HepG2 (cell line): ENCODE results near the gene ART3. TPM values are rescaled to one million over a fixed set of nuclear protein-coding genes. Genes with fewer than 3 reads are reported as not detected.

Experiments
- ATAC-seq: fragments of 200-7000 bp; cut with Tn5 transposase; 3 replicates; pipeline ENCODE4 v1.9.1; 2020; ENCODE audit warnings: mild to moderate bottlenecking, moderate library complexity
- BruUV-seq: library from RNA; stranded (reverse); fragments of 400-500 nt; replicated peaks from 2 replicates; lab custom pipeline; 2021; lab: Mats Ljungman, UMichigan
- CTCF ChIA-PET: fragments of 300-600 bp; formaldehyde crosslinking; extraction: SDS; loops from one replicate; lab custom pipeline; 2021; ENCODE audit warnings: low total read pairs, inconsistent platforms, low intra/inter-chr PET ratio; lab: Yijun Ruan, JAX
- POLR2A ChIA-PET: fragments of 350-600 bp; sonication (Branson Sonifier 250); formaldehyde crosslinking; loops from one replicate; lab custom pipeline; 2020; ENCODE audit warnings: antibody characterized with exemption, inconsistent platforms; lab: Yijun Ruan, JAX
- DNase-seq: peaks from one replicate; pipeline ENCODE4 v3.0.0-alpha.2; 2015; ENCODE audit warnings: low spot score
- FAIRE-seq: peaks from 3 replicates; lab custom pipeline; 2011; peaks lifted over from hg19 to GRCh38; lab: Jason Lieb, UNC
- H2AFZ ChIP-seq: one replicate; pipeline ENCODE4 v1.6.1; 2011; ENCODE audit warnings: low read length, inconsistent platforms
- H3K27ac ChIP-seq: fragments of 300-600 bp; 3 replicates; pipeline ENCODE4 v1.8.0; 2011; ENCODE audit warnings: mixed run types, mild to moderate bottlenecking, mixed read lengths, low read length, inconsistent platforms; ENCODE audit not compliant: insufficient read depth; ENCODE audit errors: extremely low read length
- H3K27me3 ChIP-seq, 2 experiments: fragments of 200-600 bp in 1 of 2; 2 replicates in 1 of 2; 3 replicates in 1 of 2; pipeline versions ENCODE4 v1.6.0 to v1.8.0; 2011; ENCODE audit warnings: low read length in 2 of 2, mild to moderate bottlenecking in 2 of 2, moderate library complexity in 2 of 2, inconsistent platforms in 1 of 2; ENCODE audit not compliant: insufficient read depth in 2 of 2, control insufficient read depth in 1 of 2
- H3K36me3 ChIP-seq, 2 experiments: fragments of 200-600 bp in 1 of 2; replicated peaks in 1 of 2; 2 replicates in 1 of 2; 3 replicates in 1 of 2; pipeline versions ENCODE4 v1.5.1 to v1.8.0; 2011; ENCODE audit warnings: low read length in 2 of 2, inconsistent platforms in 1 of 2; ENCODE audit not compliant: insufficient read depth in 2 of 2, control insufficient read depth in 1 of 2
- H3K4me1 ChIP-seq: 2 replicates; pipeline ENCODE4 v1.5.1; 2012; ENCODE audit warnings: low read length, inconsistent platforms; ENCODE audit not compliant: insufficient read depth
- H3K4me2 ChIP-seq: 2 replicates; pipeline ENCODE4 v1.6.0; 2011; ENCODE audit warnings: low read depth, low read length, inconsistent platforms
- H3K4me3 ChIP-seq, 3 experiments: fragments of 200-600 bp in 1 of 3; sonication (generic), shearing (Covaris generic) in 1 of 3; replicated peaks in 1 of 3; 2 replicates each; pipeline ENCODE4 v1.5.1; 2011 to 2016; ENCODE audit warnings: low read length in 3 of 3, inconsistent platforms in 2 of 3, low read depth in 2 of 3, mild to moderate bottlenecking in 2 of 3, control low read depth in 1 of 3, mixed read lengths in 1 of 3; ENCODE audit not compliant: insufficient read depth in 1 of 3
- H3K79me2 ChIP-seq: one replicate; pipeline ENCODE4 v1.6.1; 2011; ENCODE audit warnings: low read length, inconsistent platforms; ENCODE audit not compliant: insufficient read depth
- H3K9ac ChIP-seq: 2 replicates; pipeline ENCODE4 v1.6.0; 2011; ENCODE audit warnings: mild to moderate bottlenecking, low read depth, low read length, inconsistent platforms; ENCODE audit not compliant: insufficient read depth
- H3K9me3 ChIP-seq: 2 replicates; pipeline ENCODE4 v1.5.1; 2012; ENCODE audit warnings: mild to moderate bottlenecking, low read length
- H4K20me1 ChIP-seq: 2 replicates; pipeline ENCODE4 v1.6.0; 2011; ENCODE audit warnings: inconsistent platforms, mild to moderate bottlenecking, low read length, moderate library complexity; ENCODE audit not compliant: insufficient read depth
- ATF7 ChIP-seq, 2 experiments: fragments of 450-650 bp in 1 of 2; sonication (generic) in 1 of 2; formaldehyde crosslinking in 1 of 2; IDR thresholded peaks; 2 replicates each; pipeline versions ENCODE4 v1.4.0 to v1.6.1; 2016 to 2020; ENCODE audit warnings: antibody characterized with exemption in 1 of 2, mild to moderate bottlenecking in 1 of 2, missing genetic modification reagents in 1 of 2
- CC2D1A ChIP-seq: sonication (generic); formaldehyde crosslinking; IDR thresholded peaks from 2 replicates; pipeline ENCODE4 v1.8.1; 2023; ENCODE audit warnings: mild to moderate bottlenecking, missing genetic modification reagents
- FOSL1 ChIP-seq: sonication (generic); formaldehyde crosslinking; IDR thresholded peaks from 2 replicates; pipeline ENCODE4 v1.9.0; 2021; ENCODE audit warnings: missing genetic modification reagents, borderline replicate concordance
- KDM2A ChIP-seq: sonication (generic); formaldehyde crosslinking; IDR thresholded peaks from 2 replicates; pipeline ENCODE4 v1.4.0; 2020; ENCODE audit warnings: low read depth, missing genetic modification reagents, borderline replicate concordance
- RNF2 ChIP-seq: fragments of 450-650 bp; conservative IDR thresholded peaks from 2 replicates; pipeline ENCODE4 v1.6.1; 2016; ENCODE audit warnings: low read depth
- THYN1 ChIP-seq: sonication (generic); formaldehyde crosslinking; IDR thresholded peaks from 2 replicates; pipeline ENCODE4 v1.8.1; 2023; ENCODE audit warnings: low read depth, mild to moderate bottlenecking, moderate library complexity, missing genetic modification reagents, borderline replicate concordance
- ZBTB26 ChIP-seq: IDR thresholded peaks from 2 replicates; pipeline ENCODE4 v1.6.1; 2016; ENCODE audit warnings: missing compliant biosample characterization, missing genetic modification reagents, borderline replicate concordance
- ZBTB7A ChIP-seq: sonication (generic); formaldehyde crosslinking; IDR thresholded peaks from 2 replicates; pipeline ENCODE4 v1.8.0; 2022; ENCODE audit warnings: mild to moderate bottlenecking, missing genetic modification reagents
- ZFAT ChIP-seq: sonication (generic); formaldehyde crosslinking; conservative IDR thresholded peaks from 2 replicates; pipeline ENCODE4 v1.8.1; 2023; ENCODE audit warnings: missing genetic modification reagents, inconsistent platforms
- ZNF235 ChIP-seq: sonication (generic); formaldehyde crosslinking; IDR thresholded peaks from 2 replicates; pipeline ENCODE4 v1.8.1; 2023; ENCODE audit warnings: mild to moderate bottlenecking, missing genetic modification reagents, borderline replicate concordance
- ZNF329 ChIP-seq: sonication (generic); formaldehyde crosslinking; IDR thresholded peaks from 2 replicates; pipeline ENCODE4 v1.9.0; 2021; ENCODE audit warnings: low read depth, mild to moderate bottlenecking, missing genetic modification reagents
- WGBS: methylation state at CpG from one replicate; pipeline ENCODE4 v1.1.6; 2017; ENCODE audit warnings: low lambda C conversion rate; 5-methylcytosine and 5-hydroxymethylcytosine counted together
- in situ Hi-C: cut with HindIII; loops from 2 replicates; pipeline ENCODE4 v1.10.0; 2017; ENCODE audit warnings: low pct_unique_long_range_greater_than_20kb; ENCODE audit not compliant: extremely low pct_ligation_motif_present
- intact Hi-C: fragments of 100-400 bp; cut with micrococcal nuclease; formaldehyde crosslinking; loops from one replicate; pipeline ENCODE4 v1.10.0; 2022; ENCODE audit not compliant: unreplicated experiment
- polyA plus RNA-seq, 8 experiments: library from polyadenylated mRNA; depleted of rRNA in 3 of 8; stranded (reverse) in 7 of 8; unstranded in 1 of 8; fragments of >200 nt; fragmentation: Illumina TruSeq in 4 of 8; extraction: Trizol in 4 of 8; gene quantifications; 2 replicates each; pipeline versions ENCODE4 v1.2.1 to v1.2.3, GENCODE V29; 2011 to 2016; ENCODE audit warnings: low read depth in 4 of 8, missing spikeins in 1 of 8, mixed read lengths in 1 of 8; ENCODE audit not compliant: insufficient read depth in 1 of 8
- total RNA-seq, 5 experiments: library from RNA; depleted of rRNA; stranded (reverse); fragments of >200 nt; fragmentation: Illumina TruSeq; extraction: Trizol; gene quantifications; 2 replicates each; pipeline ENCODE4 v1.2.3, GENCODE V29; 2016; ENCODE audit warnings: low read depth in 1 of 5
- TF ChIP-seq, protein P1 (sequence below): sonication (generic); formaldehyde crosslinking; conservative IDR thresholded peaks from 2 replicates; pipeline ENCODE4 v1.4.0; 2020; ENCODE audit warnings: missing genetic modification reagents
- TF ChIP-seq, protein P2 (sequence below): IDR thresholded peaks from 2 replicates; pipeline ENCODE4 v1.6.1; 2016; ENCODE audit warnings: low read depth
- TF ChIP-seq, protein P3 (sequence below): sonication (generic); formaldehyde crosslinking; IDR thresholded peaks from 2 replicates; pipeline ENCODE4 v1.5.0; 2020; ENCODE audit warnings: missing genetic modification reagents, mild to moderate bottlenecking, borderline replicate concordance

The ART3 gene
- total and polyA plus RNA-seq, 2 of the 13 experiments (the other 11 are each of a cell fraction or from before 2014, with no cell fraction given): not detected

DNA sequence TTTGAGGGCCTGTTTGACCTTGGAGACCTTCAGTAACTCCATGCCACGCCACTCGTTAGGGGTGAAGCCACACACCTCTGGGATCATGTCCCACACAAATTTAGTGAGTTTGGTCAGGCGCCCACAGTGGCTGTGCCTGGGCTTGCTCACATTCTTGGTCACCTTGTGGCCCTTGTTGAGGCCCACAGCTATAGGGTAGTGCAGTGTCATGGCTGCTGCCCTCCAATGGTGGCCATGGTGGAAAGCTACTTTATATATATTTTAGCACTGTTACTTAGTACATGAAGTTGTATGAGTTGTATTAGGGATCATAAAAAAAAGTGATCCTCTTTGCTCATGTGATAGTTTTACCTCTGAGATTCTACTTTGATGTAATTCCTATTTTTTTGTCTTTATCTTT, 37.7 kb upstream of the ART3 start:
- no peak for FAIRE-seq
- H3K27me3 ChIP-seq: no peaks in the 10 kb centered on the region; a peak in 1 of 5 replicates
- ChIA-PET CTCF (no interaction called here), POLR2A (no interaction called here)
- H3K27ac ChIP-seq: no peak overlapping the region
- H3K4me1 ChIP-seq: no peaks in the 10 kb centered on the region
- no peak overlapping the region for H3K4me2 ChIP-seq
- no peaks in the 10 kb centered on the region for H4K20me1 ChIP-seq
- H3K9me3 ChIP-seq: no peaks in the 10 kb centered on the region
- H3K79me2 ChIP-seq: no peaks in the 10 kb centered on the region
- no peak overlapping the region for H3K4me3 ChIP-seq
- BruUV-seq: no TSS peak
- 22% methylated on average over 3 of the region's 3 CpGs for WGBS
- H3K36me3 ChIP-seq: no peaks in the 10 kb centered on the region
- intact Hi-C loops: no loop called here
- in situ Hi-C loops: no loop called here
- H2AFZ ChIP-seq: no peak overlapping the region
- DNase-seq: no peak
- 0 out of 3 replicates have a peak, but pooled peaks have one; percentile 38 for ATAC-seq
- H3K9ac ChIP-seq: no peak overlapping the region
- TF ChIP-seq, protein P1, sequence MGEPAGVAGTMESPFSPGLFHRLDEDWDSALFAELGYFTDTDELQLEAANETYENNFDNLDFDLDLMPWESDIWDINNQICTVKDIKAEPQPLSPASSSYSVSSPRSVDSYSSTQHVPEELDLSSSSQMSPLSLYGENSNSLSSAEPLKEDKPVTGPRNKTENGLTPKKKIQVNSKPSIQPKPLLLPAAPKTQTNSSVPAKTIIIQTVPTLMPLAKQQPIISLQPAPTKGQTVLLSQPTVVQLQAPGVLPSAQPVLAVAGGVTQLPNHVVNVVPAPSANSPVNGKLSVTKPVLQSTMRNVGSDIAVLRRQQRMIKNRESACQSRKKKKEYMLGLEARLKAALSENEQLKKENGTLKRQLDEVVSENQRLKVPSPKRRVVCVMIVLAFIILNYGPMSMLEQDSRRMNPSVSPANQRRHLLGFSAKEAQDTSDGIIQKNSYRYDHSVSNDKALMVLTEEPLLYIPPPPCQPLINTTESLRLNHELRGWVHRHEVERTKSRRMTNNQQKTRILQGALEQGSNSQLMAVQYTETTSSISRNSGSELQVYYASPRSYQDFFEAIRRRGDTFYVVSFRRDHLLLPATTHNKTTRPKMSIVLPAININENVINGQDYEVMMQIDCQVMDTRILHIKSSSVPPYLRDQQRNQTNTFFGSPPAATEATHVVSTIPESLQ (CRISPR knock-in tag): no peak
- no peak for TF ChIP-seq ZBTB7A
- TF ChIP-seq ZBTB26 (CRISPR knock-in tag): no peak
- no peak for TF ChIP-seq FOSL1 (CRISPR knock-in tag)
- TF ChIP-seq, protein P2, sequence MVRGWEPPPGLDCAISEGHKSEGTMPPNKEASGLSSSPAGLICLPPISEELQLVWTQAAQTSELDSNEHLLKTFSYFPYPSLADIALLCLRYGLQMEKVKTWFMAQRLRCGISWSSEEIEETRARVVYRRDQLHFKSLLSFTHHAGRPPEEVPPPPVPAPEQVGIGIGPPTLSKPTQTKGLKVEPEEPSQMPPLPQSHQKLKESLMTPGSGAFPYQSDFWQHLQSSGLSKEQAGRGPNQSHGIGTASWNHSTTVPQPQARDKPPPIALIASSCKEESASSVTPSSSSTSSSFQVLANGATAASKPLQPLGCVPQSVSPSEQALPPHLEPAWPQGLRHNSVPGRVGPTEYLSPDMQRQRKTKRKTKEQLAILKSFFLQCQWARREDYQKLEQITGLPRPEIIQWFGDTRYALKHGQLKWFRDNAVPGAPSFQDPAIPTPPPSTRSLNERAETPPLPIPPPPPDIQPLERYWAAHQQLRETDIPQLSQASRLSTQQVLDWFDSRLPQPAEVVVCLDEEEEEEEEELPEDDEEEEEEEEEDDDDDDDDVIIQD (CRISPR knock-in tag): no peak
- TF ChIP-seq THYN1: no peak
- no peak for TF ChIP-seq CC2D1A
- no peak for TF ChIP-seq ZNF235
- no peak for TF ChIP-seq RNF2
- no peak for TF ChIP-seq ATF7 (IDR thresholded peaks at IDR 0.05)
- TF ChIP-seq ATF7 (CRISPR knock-in tag; IDR thresholded peaks at IDR 0.05): no peak
- TF ChIP-seq KDM2A (CRISPR knock-in tag): no peak
- TF ChIP-seq, protein P3, sequence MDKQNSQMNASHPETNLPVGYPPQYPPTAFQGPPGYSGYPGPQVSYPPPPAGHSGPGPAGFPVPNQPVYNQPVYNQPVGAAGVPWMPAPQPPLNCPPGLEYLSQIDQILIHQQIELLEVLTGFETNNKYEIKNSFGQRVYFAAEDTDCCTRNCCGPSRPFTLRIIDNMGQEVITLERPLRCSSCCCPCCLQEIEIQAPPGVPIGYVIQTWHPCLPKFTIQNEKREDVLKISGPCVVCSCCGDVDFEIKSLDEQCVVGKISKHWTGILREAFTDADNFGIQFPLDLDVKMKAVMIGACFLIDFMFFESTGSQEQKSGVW (CRISPR knock-in tag): no peak
- TF ChIP-seq ZFAT (CRISPR knock-in tag): no peak
- TF ChIP-seq ZNF329 (CRISPR knock-in tag): no peak
